GM11168 (cell line): ENCODE measurements around the gene LTB4R.

ENCODE experiments used
- in situ Hi-C: fragments of 300-500 bp; cut with MboI; formaldehyde crosslinking; loops from one replicate; pipeline ENCODE4 v1.12.0; 2022; ENCODE audit warnings: low sequenced_read_pairs; ENCODE audit not compliant: unreplicated experiment

LTB4R gene

DNA sequence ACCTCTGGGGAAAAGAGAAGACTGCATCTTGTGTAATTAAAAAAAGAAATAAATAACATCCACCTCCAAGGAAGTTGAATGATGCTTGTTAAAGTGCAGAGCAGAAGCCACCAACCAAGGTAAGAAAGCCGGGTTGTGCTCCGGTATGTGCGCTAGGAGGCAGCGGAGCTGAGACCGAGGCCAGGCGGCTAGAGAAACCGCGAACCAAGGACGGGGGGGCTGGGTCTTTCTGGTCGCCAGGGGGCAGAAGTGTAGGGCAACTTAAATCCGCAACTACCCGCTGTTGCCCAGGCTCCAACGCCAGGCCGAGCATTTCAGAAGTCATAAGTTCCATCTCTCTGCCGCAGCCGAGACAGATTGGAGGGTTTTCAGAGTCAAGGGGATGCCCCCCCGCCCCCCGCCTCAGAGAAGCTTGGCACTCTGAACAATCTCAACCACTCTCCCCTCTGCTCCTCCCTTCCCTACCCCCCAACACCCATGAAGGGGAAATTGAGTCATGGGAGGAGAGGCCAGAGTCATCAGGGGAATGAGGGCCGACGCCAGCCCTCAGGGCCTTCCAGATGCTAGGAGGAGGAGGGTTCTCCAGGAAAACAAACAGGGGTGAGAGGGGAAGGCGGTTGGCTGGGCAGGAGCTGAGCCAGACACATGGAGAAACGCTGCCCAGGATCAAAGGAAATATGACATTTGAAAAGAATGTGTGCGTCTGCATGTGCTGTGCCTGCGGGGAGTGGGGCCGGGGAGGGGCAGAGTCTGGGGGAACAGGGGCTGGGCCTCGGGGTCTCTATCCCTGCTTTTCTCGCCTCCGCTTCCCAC lies 54.5 kb downstream of the LTB4R start:
- in situ Hi-C loops = loop anchor here (10.0 kb wide), 1 partner anchor 69 kb away; no protein-coding TSS in a partner anchor

DNA sequence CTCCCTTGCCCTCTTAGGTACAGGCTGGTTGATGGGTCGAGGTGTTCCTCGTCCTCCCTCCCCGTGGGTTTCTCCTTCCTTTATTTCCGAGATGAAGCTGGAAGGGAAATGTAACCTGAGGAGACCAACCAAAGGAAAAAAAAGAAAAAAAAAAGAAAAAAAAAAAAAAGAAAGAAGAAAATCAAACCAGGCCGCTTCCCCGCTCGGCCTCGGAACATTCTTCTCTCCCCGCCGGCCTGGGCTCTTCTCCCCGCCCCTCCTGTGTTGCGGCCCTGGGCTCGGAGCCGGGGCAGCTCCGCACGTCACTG lies 55.1 kb downstream of the LTB4R start:
- in situ Hi-C loops = loop anchor here (10.0 kb wide), 1 partner anchor 68 kb away; no protein-coding TSS in a partner anchor

DNA sequence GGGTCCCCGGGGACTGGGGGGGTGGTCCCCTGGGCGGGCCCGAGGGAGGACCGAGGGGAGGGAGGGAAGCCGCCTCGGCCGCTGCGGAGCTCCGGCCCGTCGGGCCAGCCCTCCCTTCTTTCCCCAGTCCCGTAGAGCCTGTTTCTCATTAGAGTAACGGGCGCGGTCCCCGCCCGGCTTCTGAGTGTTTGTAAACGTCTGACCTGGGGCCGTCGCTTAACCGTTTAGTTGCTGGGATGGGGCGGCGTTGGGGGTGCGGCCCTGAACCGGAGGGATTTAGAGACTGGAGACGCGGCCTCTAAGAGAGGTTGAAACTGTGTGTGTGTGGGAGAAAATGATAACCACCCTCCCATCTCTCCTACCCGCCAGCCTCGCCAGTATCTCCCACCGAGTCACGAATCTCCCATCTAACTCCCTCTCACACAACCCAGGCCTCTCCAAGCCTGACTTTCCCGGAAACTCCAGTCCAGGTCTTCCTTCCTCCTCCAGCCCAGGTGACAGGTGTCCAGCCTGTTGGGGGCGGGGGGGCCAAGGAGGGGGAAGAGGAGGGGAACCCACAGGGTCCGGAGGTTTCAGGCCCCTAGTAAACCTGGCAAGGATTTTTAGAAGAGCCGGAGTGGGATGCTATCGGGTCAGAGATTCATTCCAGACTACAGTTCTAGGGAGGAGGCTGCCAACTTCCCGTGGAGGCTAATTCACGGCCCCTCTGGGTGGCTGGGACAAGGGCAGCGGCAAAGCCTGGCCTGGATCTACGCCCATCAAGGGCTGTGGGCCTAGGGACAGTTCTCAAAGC lies 55.6 kb downstream of the LTB4R start:
- in situ Hi-C loops = loop anchor here (10.0 kb wide), 1 partner anchor 68 kb away; no protein-coding TSS in a partner anchor
